Islet of Langerhans (tissue), 1 donor: ENCODE measurements around the gene SLC47A2.
"Not testable (repeated sequence)": the region's sequence is repeated elsewhere in the genome, so short reads cannot be mapped to it uniquely, and the experiment has no call there.

Experiments
- FAIRE-seq: peaks from one replicate; lab custom pipeline; 2011; peaks lifted over from hg19 to GRCh38; lab: Jason Lieb, UNC

SLC47A2 gene, protein sequence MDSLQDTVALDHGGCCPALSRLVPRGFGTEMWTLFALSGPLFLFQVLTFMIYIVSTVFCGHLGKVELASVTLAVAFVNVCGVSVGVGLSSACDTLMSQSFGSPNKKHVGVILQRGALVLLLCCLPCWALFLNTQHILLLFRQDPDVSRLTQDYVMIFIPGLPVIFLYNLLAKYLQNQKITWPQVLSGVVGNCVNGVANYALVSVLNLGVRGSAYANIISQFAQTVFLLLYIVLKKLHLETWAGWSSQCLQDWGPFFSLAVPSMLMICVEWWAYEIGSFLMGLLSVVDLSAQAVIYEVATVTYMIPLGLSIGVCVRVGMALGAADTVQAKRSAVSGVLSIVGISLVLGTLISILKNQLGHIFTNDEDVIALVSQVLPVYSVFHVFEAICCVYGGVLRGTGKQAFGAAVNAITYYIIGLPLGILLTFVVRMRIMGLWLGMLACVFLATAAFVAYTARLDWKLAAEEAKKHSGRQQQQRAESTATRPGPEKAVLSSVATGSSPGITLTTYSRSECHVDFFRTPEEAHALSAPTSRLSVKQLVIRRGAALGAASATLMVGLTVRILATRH

GRCh38 chr17:19716108-19717030 is at the start of gene SLC47A2:
Gene SLC47A2, minus strand, starts transcription at chr17:19716584. Its CDS starts 29 bp downstream, at chr17:19716555.
- no peak for FAIRE-seq

DNA sequence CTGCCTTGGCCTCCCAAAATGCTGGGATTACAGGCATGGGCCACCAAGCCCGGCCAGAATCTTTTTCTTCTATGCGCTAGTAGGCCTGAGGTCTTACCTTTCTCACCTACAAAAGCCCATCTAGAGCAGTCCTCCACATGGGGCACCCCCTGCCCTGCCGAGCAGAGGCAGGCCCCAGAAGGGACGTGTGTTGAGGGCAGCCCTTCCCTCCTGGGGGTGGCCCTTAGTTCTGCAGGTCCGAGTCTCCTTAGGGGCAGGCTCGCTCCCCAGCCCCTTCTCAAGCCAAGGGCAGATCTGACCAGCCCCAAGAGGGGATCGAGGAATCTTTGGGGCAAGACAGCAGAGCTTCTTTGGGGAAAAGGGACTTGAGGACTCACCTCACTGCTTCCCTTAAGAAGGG is 49.6 kb upstream of the SLC47A2 start:
- no peak for FAIRE-seq

GRCh38 chr17:19763991-19764390 is 47.6 kb upstream of the SLC47A2 start:
- not testable (repeated sequence) for FAIRE-seq

- FAIRE-seq: no peak
These were observed 47.0 kb upstream of the SLC47A2 start for GRCh38 chr17:19763416-19763815.

- FAIRE-seq: no peak
These were observed 46.2 kb upstream of the SLC47A2 start for GRCh38 chr17:19762515-19762961.

DNA sequence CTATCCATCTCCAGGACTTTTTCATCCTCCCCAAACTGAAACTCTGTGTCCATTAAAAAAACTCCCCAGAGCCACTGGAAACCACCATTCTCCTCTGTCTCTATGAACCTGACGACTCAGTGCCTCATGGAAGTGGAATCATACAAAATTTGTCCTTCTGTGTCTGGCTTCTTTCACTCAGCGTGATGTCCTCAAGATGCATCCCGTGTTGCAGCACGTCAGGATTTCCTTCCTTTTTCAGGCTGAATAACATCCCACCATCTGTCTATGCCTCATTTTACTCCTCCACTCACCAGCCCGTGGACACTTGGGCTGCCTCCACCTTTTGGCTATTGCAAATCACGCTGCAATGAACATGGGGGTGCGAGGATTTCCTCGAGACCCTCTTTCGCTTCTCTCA is 44.4 kb upstream of the SLC47A2 start:
- FAIRE-seq: no peak

DNA sequence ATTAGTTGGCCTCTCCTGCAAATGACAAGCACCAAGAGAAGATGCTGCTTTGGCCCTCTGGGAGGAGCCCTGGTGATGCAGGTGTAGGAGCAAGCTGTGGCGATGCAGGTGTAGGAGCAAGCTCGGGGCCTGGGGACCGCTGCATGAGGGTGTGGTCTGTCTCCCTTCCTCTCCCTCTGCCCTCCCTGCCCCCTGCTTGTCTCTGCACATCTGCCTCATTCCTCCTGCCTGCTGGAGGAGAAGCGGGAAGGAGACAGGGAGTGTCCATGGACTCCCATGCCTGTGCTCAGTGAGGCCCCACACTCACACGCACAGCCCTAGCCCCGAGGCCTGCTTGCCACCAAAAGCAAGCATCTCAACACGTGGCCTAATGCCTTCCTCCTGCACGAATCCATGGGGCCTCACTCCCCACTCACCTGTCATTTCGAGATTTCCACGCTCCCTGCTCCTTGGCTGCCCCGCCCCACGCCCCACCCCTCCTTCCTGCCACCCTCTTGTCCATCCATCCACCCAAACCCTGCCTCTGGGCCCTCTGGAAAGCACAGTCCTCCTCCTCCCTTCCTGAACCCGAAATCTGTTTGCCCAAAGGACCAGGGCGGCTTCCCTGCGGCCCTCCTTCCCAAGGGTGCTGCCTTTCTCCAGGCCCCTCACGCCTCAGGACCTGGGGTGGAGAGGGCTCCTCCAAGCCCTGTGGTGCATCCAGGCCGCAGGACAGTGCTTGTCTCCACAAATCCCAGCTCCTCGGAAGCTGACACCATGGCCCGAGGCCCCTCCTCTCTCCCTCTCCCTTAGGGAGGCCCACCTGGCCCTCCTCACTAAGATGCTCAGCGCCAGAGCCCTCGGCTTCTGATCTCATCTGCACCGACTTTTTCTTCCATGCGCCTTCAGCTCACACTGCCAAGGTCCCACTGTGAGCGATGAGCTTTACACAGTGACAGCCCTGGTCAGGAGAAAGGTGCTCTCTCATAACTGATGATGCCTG is 43.5 kb upstream of the SLC47A2 start:
- no peak for FAIRE-seq

DNA sequence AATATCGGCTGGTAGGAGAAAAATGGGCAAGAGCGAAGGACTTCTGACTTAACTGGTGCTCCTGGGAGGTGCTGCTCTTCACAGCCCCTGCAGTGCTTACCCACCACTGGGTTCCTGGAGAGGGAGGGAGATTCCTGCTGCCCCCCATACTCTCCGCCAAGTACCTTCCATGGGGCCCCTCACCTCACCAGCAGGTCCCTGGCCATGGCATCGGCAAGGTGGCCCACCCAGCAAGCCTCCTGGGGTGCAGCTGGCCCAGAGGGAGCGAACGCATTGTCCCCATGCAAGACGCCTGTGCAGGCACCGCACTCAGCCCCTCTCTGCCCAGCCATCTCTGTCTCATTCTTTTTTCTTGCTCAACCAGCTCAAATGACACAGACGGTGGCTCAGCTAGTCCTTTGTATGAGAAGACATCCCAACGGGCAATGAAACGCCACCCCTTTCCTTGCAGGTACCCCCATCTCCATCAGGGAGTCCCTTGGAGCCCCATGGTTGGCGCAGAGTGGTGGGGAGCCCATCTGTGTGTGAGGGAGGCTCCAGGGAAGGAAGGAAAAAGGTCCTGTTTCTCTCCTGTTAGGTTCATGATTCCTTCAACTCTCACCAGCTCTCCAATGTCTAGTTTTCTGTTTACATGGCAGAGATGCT is 41.3 kb upstream of the SLC47A2 start:
- no peak for FAIRE-seq

DNA sequence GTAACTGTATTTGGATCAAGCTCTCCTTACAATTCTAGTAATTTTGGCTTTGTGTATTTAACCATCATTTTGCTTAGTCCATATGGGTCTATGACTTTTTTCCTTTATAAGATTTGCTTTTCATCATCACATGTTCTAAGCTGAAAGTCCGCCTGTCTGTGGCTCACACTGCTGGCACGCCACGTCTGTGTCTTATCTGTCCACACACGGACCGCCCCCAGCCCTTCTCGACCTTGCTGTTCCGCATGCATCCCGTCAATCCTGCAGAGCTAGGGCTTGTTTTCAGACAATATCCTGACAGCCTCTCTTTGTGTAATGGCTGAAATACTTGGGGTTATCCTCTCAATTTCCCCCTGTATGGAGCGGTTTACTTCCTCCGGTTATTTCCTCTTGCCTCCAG is 40.2 kb upstream of the SLC47A2 start:
- FAIRE-seq: no peak

DNA sequence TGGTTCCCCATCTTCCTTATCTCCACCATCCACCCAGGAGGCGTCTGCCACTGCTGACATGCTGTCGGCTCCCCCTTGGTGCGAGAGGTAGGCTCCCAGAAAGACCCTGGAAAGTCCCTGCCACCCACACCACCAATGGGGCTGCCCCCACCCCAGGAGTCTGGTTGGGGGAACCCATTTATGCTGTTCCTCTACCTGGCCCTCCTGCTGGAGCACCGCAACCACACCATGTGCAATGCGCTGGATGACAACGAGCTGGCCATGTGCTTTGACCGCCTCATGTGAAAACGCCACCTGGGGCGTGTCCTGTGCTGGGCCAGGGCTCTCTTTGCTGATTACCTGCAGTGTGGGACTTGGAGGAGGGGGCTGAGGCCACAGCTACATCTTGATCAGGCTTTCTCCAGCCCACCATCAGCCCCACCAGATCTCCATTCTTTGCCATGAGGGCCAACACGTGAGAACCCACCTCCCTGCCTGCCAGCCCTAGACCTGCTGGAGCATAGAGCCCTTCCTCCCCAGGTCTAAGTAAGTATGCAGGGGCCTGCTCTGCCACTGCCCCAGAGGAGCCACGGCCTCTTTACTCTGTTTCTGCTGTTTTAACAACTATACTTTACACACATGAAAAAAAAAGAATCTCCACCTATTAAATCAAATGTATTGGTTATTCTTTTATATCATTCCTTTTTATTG is 39.6 kb upstream of the SLC47A2 start:
- FAIRE-seq: no peak

- FAIRE-seq: no peak
These were observed 39.0 kb upstream of the SLC47A2 start for GRCh38 chr17:19755392-19755791.

DNA sequence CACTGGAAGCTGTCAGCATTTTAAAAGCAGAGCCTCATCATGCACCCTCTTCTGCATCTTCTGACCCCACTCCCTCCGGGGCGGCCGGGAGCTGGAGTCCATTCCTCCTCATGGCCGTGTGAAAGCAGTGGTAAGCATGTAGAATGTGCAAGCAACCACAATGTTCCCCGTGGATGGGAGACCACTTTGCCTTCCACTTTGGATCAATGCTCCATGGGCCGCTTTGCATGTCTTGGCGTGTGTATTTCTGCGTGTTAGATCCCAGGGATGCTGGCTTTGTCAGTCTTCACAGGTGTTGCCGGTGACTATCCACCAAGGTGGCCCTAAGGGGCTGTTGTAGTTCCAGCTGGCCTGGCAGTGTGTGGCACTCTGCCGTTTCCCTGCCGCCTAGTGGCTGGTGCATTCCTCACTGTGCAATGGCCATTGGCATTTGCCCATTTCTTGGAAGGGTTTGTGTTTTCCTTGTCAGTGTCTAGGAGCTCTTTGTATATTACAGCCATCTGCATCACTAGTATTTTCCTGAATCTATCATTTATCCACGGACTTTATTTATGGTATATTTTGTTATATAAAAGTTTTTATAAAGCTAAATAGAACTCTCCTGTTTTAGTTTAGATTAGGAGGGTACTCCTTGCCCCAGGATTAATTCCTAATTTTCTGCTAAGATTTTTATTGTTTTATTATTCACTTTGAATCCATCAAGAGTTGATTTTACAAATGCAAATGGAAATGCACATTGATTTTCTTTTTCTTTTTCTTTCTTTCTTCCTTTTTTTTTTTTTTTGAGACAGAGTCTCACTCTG is 37.5 kb upstream of the SLC47A2 start:
- no peak for FAIRE-seq

DNA sequence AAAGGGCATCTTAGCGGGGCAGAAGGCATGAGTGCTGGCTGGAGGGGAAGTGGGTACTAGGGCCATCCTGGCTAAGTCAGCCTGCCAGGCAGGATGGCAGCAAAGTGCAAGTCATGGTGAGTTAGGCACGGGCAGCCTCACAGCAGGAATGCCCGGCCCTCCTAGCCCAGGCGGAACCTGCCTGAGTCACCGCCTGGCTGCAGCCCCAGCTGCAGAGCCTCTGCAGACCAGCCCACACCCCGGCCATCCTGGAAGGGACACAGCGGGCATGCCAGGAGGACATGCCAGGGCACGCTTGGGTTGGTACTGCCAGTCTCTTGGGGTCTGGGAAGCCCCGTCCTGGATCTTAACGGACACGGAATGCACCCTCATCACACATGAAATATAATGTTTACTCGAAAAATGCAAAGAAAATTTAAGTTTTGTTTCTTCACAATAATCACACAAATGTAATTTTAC is 36.7 kb upstream of the SLC47A2 start:
- FAIRE-seq: no peak

- no peak for FAIRE-seq
These were observed 36.0 kb upstream of the SLC47A2 start for GRCh38 chr17:19752216-19753050.

DNA sequence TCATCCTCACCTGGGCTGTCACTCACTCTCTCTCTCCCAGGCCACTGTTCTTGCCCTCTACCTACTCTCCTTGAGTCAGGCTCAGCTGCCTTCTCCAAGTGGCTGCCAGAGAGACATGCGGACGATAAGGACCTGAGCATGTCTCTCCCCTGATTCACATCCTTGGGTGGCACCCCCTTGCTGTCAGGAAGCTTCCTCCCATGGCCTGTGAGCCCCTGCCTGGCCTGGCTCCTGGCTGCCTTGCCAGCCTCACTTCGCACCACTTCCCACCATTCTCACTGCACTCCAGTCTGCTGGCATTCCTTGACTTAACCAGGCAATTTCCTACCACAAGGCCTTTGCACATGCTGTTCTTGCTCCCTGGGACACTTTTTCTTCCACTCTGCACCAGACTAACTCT is 34.5 kb upstream of the SLC47A2 start:
- FAIRE-seq: no peak

GRCh38 chr17:19750020-19750572 is 33.7 kb upstream of the SLC47A2 start:
- FAIRE-seq: no peak

GRCh38 chr17:19748807-19749193 is 32.4 kb upstream of the SLC47A2 start:
- FAIRE-seq: no peak
